Measurements from ENCODE around the gene BCL2L13.

GRCh38 chr22:17769013-17769715, 130.6 kb downstream of the BCL2L13 start:
- no peak for TF ChIP-seq CTCF (IDR thresholded peaks at IDR 0.05; ENCODE audit: poor library complexity)
- TF ChIP-seq EZH2 (IDR thresholded peaks at IDR 0.05; ENCODE audit: borderline replicate concordance), result no peak
- no peak for TF ChIP-seq EZH2phosphoT487 (IDR thresholded peaks at IDR 0.05; ENCODE audit: low read depth, severe bottlenecking, unreplicated experiment)

Data from hepatocyte (in vitro differentiated cells).